Jurkat, Clone E6-1 (cell line): ENCODE data around the gene OSBPL10.

Experiments used
- DNase-seq: peaks from one replicate; pipeline ENCODE4 v3.0.0-alpha.2; 2011; ENCODE audit warnings: low read depth, low spot score
- H3K4me3 ChIP-seq: 2 replicates; pipeline ENCODE4 v1.5.1; 2011; ENCODE audit warnings: mild to moderate bottlenecking, low read length, control low read depth, moderate library complexity

Gene OSBPL10

DNA sequence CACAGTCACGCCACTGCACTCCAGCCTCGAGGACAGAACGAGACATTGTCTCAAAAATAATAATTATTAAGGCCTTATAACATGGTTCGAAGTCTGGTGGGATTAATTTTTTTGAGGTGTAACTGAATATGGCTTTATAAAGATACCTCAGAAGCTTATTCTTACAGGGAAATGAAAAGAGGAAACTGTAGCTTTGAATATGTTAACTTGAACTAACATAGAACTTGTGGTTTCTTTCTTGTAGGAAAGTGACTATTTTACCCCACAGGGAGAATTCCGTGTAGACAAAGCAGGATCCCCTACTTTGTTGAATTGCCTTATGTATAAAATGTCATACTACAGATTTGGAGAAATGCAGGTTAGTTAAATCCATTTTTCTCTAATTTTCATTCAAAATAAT, 352.0 kb downstream of the OSBPL10 start:
- no peak for DNase-seq
- no peak overlapping the region for H3K4me3 ChIP-seq

- no peak for DNase-seq
- no peak overlapping the region for H3K4me3 ChIP-seq
Observed at GRCh38 chr3:31625358-31625757, 355.7 kb downstream of the OSBPL10 start.

- no peak for DNase-seq
- H3K4me3 ChIP-seq = no peak overlapping the region
Observed at GRCh38 chr3:31624083-31624709, 356.9 kb downstream of the OSBPL10 start.

GRCh38 chr3:31622636-31623288, 358.3 kb downstream of the OSBPL10 start:
- DNase-seq = no peak
- no peak overlapping the region for H3K4me3 ChIP-seq

- H3K4me3 ChIP-seq = no peak overlapping the region
- DNase-seq = no peak
Observed at GRCh38 chr3:31621314-31621713, 359.7 kb downstream of the OSBPL10 start.

GRCh38 chr3:31620656-31621055, 360.4 kb downstream of the OSBPL10 start:
- no peak overlapping the region for H3K4me3 ChIP-seq
- no peak for DNase-seq

DNA sequence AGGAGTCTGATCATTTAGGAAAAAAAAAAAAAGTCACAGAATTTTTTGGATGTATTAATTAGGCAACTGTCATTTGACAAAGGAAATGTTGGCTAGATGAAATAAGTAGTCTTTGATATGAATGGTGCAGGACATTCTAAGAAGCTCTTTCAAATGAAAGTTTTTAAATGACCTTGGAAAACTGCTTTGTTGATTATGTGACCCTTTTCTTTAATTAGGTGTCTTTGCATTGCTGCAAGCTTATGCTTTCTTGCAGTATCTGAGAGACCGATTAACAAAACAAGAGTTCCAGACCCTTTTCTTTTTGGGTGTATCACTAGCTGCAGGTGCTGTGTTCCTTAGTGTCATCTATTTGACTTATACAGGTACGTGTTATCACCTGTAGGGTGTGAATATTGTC, 364.4 kb downstream of the OSBPL10 start:
- DNase-seq = no peak
- H3K4me3 ChIP-seq = no peak overlapping the region

DNA sequence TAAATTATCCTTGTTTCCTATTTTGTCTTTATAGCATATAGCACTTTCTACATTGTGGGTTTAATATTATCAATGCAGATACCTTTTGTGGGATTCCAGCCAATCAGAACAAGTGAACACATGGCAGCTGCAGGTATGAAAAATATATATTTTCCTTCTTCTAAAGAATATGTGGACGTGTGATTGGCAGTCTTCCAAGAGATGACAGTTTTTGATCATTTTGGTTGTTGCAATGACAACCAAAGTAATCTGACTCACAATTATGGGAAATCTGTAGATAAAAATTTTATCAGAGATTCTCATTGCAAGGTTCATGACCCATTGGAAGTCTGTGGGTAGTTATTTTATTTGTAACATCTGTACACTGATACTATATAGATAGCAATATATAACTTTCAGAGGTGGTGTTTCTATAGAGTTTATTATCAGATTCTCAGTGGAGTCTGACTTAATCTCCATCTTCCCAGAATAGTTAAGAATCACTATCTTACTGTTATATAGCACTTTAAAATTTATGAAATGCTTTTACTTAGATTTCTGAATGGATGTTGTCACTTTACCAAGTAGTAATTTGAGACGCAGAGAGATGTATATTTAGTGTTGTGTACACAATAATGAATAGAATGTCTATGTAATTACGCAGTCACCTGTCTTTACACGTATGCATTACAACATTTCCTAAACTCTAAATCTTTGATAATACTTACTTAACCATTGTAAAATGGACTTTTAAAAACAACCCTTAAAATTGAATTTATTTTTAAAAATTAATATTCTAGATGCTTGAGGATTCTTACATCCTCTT, 365.8 kb downstream of the OSBPL10 start:
- H3K4me3 ChIP-seq = no peak overlapping the region
- no peak for DNase-seq

DNA sequence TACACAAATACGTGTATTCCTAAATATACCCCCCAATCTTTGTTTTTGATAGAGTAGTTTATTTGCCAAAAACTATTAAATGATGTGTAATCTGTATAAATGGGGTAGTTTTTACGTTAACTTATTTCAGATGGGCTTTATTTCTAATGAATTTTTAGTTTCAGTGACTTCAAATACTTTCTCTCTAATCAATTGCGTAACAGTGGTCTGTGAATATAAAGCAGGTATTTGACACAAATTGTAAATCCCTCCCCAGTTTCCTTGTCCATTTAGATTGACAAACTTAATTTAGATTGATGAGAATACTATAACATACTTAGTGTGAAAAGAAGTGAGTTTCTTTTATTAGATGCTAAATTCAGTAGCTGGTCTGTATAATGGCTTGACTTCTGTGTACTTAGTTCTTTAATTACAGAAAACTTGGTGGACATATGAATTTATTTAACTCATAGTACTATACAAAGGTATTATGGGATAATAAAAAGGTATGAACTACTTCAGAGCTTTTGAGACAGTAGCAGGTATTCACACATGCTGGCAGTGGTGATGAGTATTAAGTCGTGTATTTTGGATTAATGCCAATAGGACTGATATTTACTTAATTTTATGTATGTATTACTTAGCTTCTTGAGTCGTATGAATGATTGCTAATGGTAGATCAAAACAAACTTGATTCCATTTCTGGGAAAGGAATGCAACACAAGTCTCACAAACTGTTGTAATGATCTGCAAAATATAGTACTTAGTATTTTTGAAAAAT, 366.7 kb downstream of the OSBPL10 start:
- no peak overlapping the region for H3K4me3 ChIP-seq
- DNase-seq = no peak

- H3K4me3 ChIP-seq = no peak overlapping the region
- no peak for DNase-seq
Observed at GRCh38 chr3:31613654-31614053, 367.4 kb downstream of the OSBPL10 start.

GRCh38 chr3:31613177-31613576, 367.9 kb downstream of the OSBPL10 start:
- H3K4me3 ChIP-seq = no peak overlapping the region
- DNase-seq = no peak
